Activated CD4-positive, alpha-beta T cell treated with anti-CD3 and anti-CD28 coated beads for 1 hour (primary cell): Measurements from ENCODE around the gene RAB25.

Source experiments
- DNase-seq: peaks from one replicate; pipeline ENCODE4 v3.0.0-alpha.2; 2020

The RAB25 gene

GRCh38 chr1:156080863-156081179, 19.9 kb downstream of the RAB25 start:
- no peak for DNase-seq

GRCh38 chr1:156081180-156081916, 20.4 kb downstream of the RAB25 start:
- DNase-seq: no peak

- no peak for DNase-seq
These were observed 21.0 kb downstream of the RAB25 start for GRCh38 chr1:156081917-156082308.

- peak; percentile 43 for DNase-seq
These were observed 21.5 kb downstream of the RAB25 start, which contains the start of gene MEX3A for GRCh38 chr1:156082309-156083091. MEX3A (minus strand) TSS chr1:156082465; CDS start chr1:156081998, 467 bp downstream.

- DNase-seq: no peak
These were observed 23.1 kb downstream of the RAB25 start for GRCh38 chr1:156083800-156084790.

- no peak for DNase-seq
These were observed 25.3 kb downstream of the RAB25 start for GRCh38 chr1:156086256-156086662.

- DNase-seq: no peak
These were observed 28.7 kb downstream of the RAB25 start for GRCh38 chr1:156089704-156090103.

- no peak for DNase-seq
These were observed 29.3 kb downstream of the RAB25 start for GRCh38 chr1:156090138-156090839.

GRCh38 chr1:156090840-156091188, 29.9 kb downstream of the RAB25 start:
- DNase-seq: peak; percentile 86

GRCh38 chr1:156091610-156092009, 30.6 kb downstream of the RAB25 start:
- DNase-seq: no peak

- DNase-seq: no peak
These were observed 35.0 kb downstream of the RAB25 start for GRCh38 chr1:156095906-156096508.

- DNase-seq: peak; percentile 74
These were observed 35.9 kb downstream of the RAB25 start for GRCh38 chr1:156096640-156097391.

GRCh38 chr1:156097499-156098178, 36.7 kb downstream of the RAB25 start:
- DNase-seq: no peak

- no peak for DNase-seq
These were observed 37.8 kb downstream of the RAB25 start for GRCh38 chr1:156098784-156099183.

GRCh38 chr1:156099282-156099681, 38.3 kb downstream of the RAB25 start:
- no peak for DNase-seq

GRCh38 chr1:156100205-156100995, 39.4 kb downstream of the RAB25 start:
- DNase-seq: no peak

- DNase-seq: no peak
These were observed 40.9 kb downstream of the RAB25 start for GRCh38 chr1:156101880-156102279.

- DNase-seq: no peak
These were observed 41.9 kb downstream of the RAB25 start for GRCh38 chr1:156102633-156103511.

GRCh38 chr1:156103521-156103947, 42.6 kb downstream of the RAB25 start:
- no peak for DNase-seq
